Measurements from ENCODE around the gene ANKRD61.
"Not testable (repeated sequence)": the region's sequence is repeated elsewhere in the genome, so short reads cannot be mapped to it uniquely, and the experiment has no call there.

ANKRD61 gene

GRCh38 chr7:6035165-6035564 lies 4.0 kb downstream of the ANKRD61 start:
- Histone ChIP-seq H3K4me1 (ENCODE audit: insufficient read depth, low read length) (no peaks in the 10 kb centered on the region), H3K27ac (ENCODE audit: low read depth, low read length) (no peak overlapping the region), H3K9me3 (ENCODE audit: low read length) (no peaks in the 10 kb centered on the region), H3K4me3 (ENCODE audit: low read depth in 1 of 2, low read length in 2 of 2) (no peak overlapping the region), H3K27me3 (ENCODE audit: control insufficient read depth in 1 of 2, insufficient read depth in 2 of 2, low read length in 2 of 2) (no peaks in the 10 kb centered on the region), H3K9ac (ENCODE audit: low read length) (no peak overlapping the region), H3K36me3 (ENCODE audit: insufficient read depth, low read length) (peaks cover 34% of the 10 kb centered on the region)

DNA sequence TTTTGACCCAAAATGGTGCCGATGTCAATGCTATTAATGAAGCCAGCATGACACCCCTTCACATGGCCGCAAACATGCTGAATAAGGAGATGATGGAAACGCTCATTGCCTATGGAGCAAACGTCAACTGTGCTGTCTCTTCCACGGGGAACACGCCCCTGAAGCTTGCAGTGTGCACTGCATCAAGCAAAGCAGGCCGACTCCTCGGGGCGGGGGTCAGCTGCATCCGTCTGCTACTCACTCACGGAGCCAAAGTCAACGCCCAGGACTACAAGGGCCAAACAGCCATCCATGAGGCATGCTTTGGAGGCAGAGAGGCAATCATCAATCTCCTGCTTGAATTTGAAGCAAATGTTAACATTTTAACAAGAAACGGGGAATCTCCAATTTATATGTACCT lies 4.5 kb downstream of the ANKRD61 start:
- Histone ChIP-seq H3K9me3 (ENCODE audit: low read length) (no peaks in the 10 kb centered on the region), H3K9ac (ENCODE audit: low read length) (no peak overlapping the region), H3K27ac (ENCODE audit: low read depth, low read length) (no peak overlapping the region), H3K4me1 (ENCODE audit: insufficient read depth, low read length) (no peaks in the 10 kb centered on the region), H3K4me3 (ENCODE audit: low read depth in 1 of 2, low read length in 2 of 2) (no peak overlapping the region), H3K36me3 (ENCODE audit: insufficient read depth, low read length) (peaks cover 39% of the 10 kb centered on the region), H3K27me3 (ENCODE audit: control insufficient read depth in 1 of 2, insufficient read depth in 2 of 2, low read length in 2 of 2) (no peaks in the 10 kb centered on the region)

- no peak overlapping the region for H3K4me3 ChIP-seq (ENCODE audit: low read depth in 1 of 2, low read length in 2 of 2)
- no peaks in the 10 kb centered on the region for H3K4me1 ChIP-seq (ENCODE audit: insufficient read depth, low read length)
- H3K27ac ChIP-seq (ENCODE audit: low read depth, low read length): no peak overlapping the region
- peaks cover 12% of the 10 kb centered on the region for H3K36me3 ChIP-seq (ENCODE audit: insufficient read depth, low read length)
- no peak overlapping the region for H3K9ac ChIP-seq (ENCODE audit: low read length)
- H3K27me3 ChIP-seq (ENCODE audit: control insufficient read depth in 1 of 2, insufficient read depth in 2 of 2, low read length in 2 of 2): no peaks in the 10 kb centered on the region
- no peaks in the 10 kb centered on the region for H3K9me3 ChIP-seq (ENCODE audit: low read length)
Observed at GRCh38 chr7:6049780-6050179, 18.6 kb downstream of the ANKRD61 start.

- H3K9me3 ChIP-seq (ENCODE audit: low read length); H3K27me3 ChIP-seq (ENCODE audit: control insufficient read depth in 1 of 2, insufficient read depth in 2 of 2, low read length in 2 of 2); H3K9ac ChIP-seq (ENCODE audit: low read length); H3K4me1 ChIP-seq (ENCODE audit: insufficient read depth, low read length); H3K36me3 ChIP-seq (ENCODE audit: insufficient read depth, low read length); H3K4me3 ChIP-seq (ENCODE audit: low read depth in 1 of 2, low read length in 2 of 2); H3K27ac ChIP-seq (ENCODE audit: low read depth, low read length): not testable (repeated sequence)
Observed at GRCh38 chr7:6051185-6051584, 20.0 kb downstream of the ANKRD61 start.

GRCh38 chr7:6056616-6057015 lies 25.4 kb downstream of the ANKRD61 start:
- Histone ChIP-seq H3K27ac (ENCODE audit: low read depth, low read length) (no peak overlapping the region), H3K9me3 (ENCODE audit: low read length) (no peaks in the 10 kb centered on the region), H3K36me3 (ENCODE audit: insufficient read depth, low read length) (no peaks in the 10 kb centered on the region), H3K27me3 (ENCODE audit: control insufficient read depth in 1 of 2, insufficient read depth in 2 of 2, low read length in 2 of 2) (no peaks in the 10 kb centered on the region), H3K9ac (ENCODE audit: low read length) (no peak overlapping the region), H3K4me1 (ENCODE audit: insufficient read depth, low read length) (peaks cover 7% of the 10 kb centered on the region), H3K4me3 (ENCODE audit: low read depth in 1 of 2, low read length in 2 of 2) (no peak overlapping the region)

- H3K4me3 ChIP-seq (ENCODE audit: low read depth in 1 of 2, low read length in 2 of 2): peak overlapping the region in 1 of 2 donors; percentile 88
- no peaks in the 10 kb centered on the region for H3K36me3 ChIP-seq (ENCODE audit: insufficient read depth, low read length)
- H3K4me1 ChIP-seq (ENCODE audit: insufficient read depth, low read length): peaks cover 7% of the 10 kb centered on the region
- no peaks in the 10 kb centered on the region for H3K27me3 ChIP-seq (ENCODE audit: control insufficient read depth in 1 of 2, insufficient read depth in 2 of 2, low read length in 2 of 2)
- no peaks in the 10 kb centered on the region for H3K9me3 ChIP-seq (ENCODE audit: low read length)
- no peak overlapping the region for H3K27ac ChIP-seq (ENCODE audit: low read depth, low read length)
- H3K9ac ChIP-seq (ENCODE audit: low read length): no peak overlapping the region
Observed at GRCh38 chr7:6057316-6058129, 26.3 kb downstream of the ANKRD61 start.

DNA sequence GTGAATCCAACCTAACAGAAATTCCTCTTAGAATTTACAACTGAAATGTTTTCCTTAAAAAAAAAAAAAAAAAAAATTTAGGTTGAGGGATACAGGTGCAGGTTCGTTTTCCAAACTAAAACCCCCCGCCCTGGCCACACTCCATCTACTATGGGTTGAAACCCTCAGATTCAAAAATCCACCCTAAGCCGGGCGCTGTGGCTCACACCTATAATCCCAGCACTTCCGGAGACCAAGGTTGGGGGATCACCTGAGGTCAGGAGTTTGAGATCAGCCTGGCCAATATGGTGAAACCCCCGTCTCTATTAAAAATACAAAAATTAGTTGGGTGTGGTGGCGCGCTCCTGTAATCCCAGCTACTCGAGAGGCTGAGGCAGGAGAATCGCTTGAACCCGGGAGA lies 28.8 kb downstream of the ANKRD61 start:
- not testable (repeated sequence) for H3K9me3 ChIP-seq (ENCODE audit: low read length); H3K4me1 ChIP-seq (ENCODE audit: insufficient read depth, low read length); H3K36me3 ChIP-seq (ENCODE audit: insufficient read depth, low read length); H3K9ac ChIP-seq (ENCODE audit: low read length); H3K27ac ChIP-seq (ENCODE audit: low read depth, low read length); H3K4me3 ChIP-seq (ENCODE audit: low read depth in 1 of 2, low read length in 2 of 2); H3K27me3 ChIP-seq (ENCODE audit: control insufficient read depth in 1 of 2, insufficient read depth in 2 of 2, low read length in 2 of 2)

GRCh38 chr7:6071406-6071805 lies 40.2 kb downstream of the ANKRD61 start:
- Histone ChIP-seq H3K9me3 (ENCODE audit: low read length) (no peaks in the 10 kb centered on the region), H3K4me1 (ENCODE audit: insufficient read depth, low read length) (no peaks in the 10 kb centered on the region), H3K36me3 (ENCODE audit: insufficient read depth, low read length) (no peaks in the 10 kb centered on the region), H3K4me3 (ENCODE audit: low read depth in 1 of 2, low read length in 2 of 2) (no peak overlapping the region), H3K27me3 (ENCODE audit: control insufficient read depth in 1 of 2, insufficient read depth in 2 of 2, low read length in 2 of 2) (no peaks in the 10 kb centered on the region), H3K27ac (ENCODE audit: low read depth, low read length) (no peak overlapping the region), H3K9ac (ENCODE audit: low read length) (no peak overlapping the region)

- Histone ChIP-seq H3K36me3 (ENCODE audit: insufficient read depth, low read length) (no peaks in the 10 kb centered on the region), H3K27ac (ENCODE audit: low read depth, low read length) (no peak overlapping the region), H3K27me3 (ENCODE audit: control insufficient read depth in 1 of 2, insufficient read depth in 2 of 2, low read length in 2 of 2) (no peaks in the 10 kb centered on the region), H3K9me3 (ENCODE audit: low read length) (no peaks in the 10 kb centered on the region), H3K4me1 (ENCODE audit: insufficient read depth, low read length) (no peaks in the 10 kb centered on the region), H3K4me3 (ENCODE audit: low read depth in 1 of 2, low read length in 2 of 2) (no peak overlapping the region), H3K9ac (ENCODE audit: low read length) (no peak overlapping the region)
Observed at GRCh38 chr7:6074612-6075380, 43.6 kb downstream of the ANKRD61 start.

DNA sequence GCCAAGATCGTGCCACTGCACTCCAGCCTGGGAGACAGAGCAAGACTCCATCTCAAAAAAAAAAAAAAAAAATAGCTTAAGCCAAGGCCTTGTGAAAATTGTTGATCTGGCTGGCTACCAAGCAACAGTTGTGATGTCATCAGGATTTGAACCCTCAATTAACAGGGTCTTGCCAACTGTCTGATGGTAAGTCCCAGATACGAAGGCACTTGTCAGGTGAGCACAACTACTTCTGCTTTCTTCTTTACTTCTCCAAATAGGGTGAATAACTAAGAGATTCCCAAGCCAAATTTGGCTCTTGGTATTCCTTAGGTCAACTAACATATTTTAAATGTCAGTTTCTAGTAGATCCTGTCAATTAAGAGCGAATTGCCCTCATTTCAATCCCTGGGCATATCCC lies 47.4 kb downstream of the ANKRD61 start:
- no peaks in the 10 kb centered on the region for H3K9me3 ChIP-seq (ENCODE audit: low read length)
- H3K27ac ChIP-seq (ENCODE audit: low read depth, low read length): no peak overlapping the region
- no peak overlapping the region for H3K9ac ChIP-seq (ENCODE audit: low read length)
- no peaks in the 10 kb centered on the region for H3K4me1 ChIP-seq (ENCODE audit: insufficient read depth, low read length)
- H3K4me3 ChIP-seq (ENCODE audit: low read depth in 1 of 2, low read length in 2 of 2): no peak overlapping the region
- no peaks in the 10 kb centered on the region for H3K36me3 ChIP-seq (ENCODE audit: insufficient read depth, low read length)
- no peaks in the 10 kb centered on the region for H3K27me3 ChIP-seq (ENCODE audit: control insufficient read depth in 1 of 2, insufficient read depth in 2 of 2, low read length in 2 of 2)

DNA sequence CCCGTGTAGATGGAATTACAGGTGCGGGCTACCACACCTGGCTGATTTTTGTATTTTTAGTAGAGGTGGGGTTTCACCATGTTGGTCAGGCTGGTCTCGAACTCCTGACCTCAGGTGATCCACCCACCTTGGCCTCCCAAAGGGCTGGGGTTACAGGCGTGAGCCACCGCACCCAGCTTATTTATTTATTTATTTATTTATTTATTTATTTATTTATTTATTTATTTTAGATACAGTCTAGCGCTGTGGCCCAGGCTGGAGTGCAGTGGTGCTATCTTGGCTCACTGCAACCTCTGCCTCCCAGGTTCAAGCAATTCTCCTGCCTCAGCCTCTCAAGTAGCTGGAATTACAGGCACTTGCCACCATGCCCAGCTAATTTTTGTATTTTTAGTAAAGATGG lies 51.9 kb downstream of the ANKRD61 start:
- not testable (repeated sequence) for H3K36me3 ChIP-seq (ENCODE audit: insufficient read depth, low read length); H3K4me1 ChIP-seq (ENCODE audit: insufficient read depth, low read length); H3K9me3 ChIP-seq (ENCODE audit: low read length); H3K9ac ChIP-seq (ENCODE audit: low read length); H3K4me3 ChIP-seq (ENCODE audit: low read depth in 1 of 2, low read length in 2 of 2); H3K27me3 ChIP-seq (ENCODE audit: control insufficient read depth in 1 of 2, insufficient read depth in 2 of 2, low read length in 2 of 2); H3K27ac ChIP-seq (ENCODE audit: low read depth, low read length)
